ENCODE results near the gene CIBAR2.

Gene CIBAR2

DNA sequence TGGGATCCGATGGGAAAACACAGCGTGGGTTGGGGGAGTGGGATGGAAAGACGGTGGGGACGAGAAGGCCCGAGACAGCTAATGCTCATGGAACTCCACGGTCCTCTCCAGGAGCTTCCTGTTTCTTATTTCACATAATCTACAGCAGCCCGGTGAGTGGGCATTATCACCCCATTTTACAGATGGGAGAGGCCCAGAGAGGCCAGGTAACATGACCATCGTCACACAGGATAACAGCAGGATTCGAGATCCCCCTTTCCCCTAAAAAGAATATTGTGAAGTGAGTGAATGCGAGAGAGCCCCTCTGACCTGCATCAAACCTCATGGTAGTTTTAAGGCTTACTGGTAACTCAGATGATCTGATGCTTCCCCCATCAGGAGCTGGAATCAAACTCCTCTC lies 12.0 kb downstream of the CIBAR2 start:
- TF ChIP-seq, protein P1, sequence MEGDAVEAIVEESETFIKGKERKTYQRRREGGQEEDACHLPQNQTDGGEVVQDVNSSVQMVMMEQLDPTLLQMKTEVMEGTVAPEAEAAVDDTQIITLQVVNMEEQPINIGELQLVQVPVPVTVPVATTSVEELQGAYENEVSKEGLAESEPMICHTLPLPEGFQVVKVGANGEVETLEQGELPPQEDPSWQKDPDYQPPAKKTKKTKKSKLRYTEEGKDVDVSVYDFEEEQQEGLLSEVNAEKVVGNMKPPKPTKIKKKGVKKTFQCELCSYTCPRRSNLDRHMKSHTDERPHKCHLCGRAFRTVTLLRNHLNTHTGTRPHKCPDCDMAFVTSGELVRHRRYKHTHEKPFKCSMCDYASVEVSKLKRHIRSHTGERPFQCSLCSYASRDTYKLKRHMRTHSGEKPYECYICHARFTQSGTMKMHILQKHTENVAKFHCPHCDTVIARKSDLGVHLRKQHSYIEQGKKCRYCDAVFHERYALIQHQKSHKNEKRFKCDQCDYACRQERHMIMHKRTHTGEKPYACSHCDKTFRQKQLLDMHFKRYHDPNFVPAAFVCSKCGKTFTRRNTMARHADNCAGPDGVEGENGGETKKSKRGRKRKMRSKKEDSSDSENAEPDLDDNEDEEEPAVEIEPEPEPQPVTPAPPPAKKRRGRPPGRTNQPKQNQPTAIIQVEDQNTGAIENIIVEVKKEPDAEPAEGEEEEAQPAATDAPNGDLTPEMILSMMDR (IDR thresholded peaks at IDR 0.05; ENCODE audit: low read depth, low read length): no peak
- DNase-seq (ENCODE audit: extremely low read depth, low read depth): no peak

GRCh38 chr16:85098565-85098964 lies 13.7 kb downstream of the CIBAR2 start:
- TF ChIP-seq, protein P1 (IDR thresholded peaks at IDR 0.05; ENCODE audit: low read depth, low read length): no peak
- no peak for DNase-seq (ENCODE audit: extremely low read depth, low read depth)

DNA sequence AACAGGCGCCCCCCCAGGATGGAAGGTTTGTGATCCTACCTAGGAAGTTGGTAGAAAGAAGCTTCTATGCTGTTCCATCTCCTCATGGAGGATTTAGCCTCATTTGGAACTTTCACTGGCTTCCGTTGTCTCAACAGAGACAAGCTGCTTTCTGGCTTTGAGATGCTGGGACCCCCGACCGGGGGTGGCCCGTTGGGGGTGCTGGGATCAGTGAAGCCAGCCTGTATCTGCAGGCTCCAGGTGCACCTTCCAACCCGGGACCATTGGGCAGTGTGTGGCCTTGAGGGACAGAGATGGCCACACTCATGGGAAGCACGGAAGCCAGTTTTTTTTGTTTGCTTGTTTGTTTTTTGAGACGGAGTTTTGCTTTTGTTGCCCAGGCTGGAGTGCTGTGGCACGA lies 15.4 kb downstream of the CIBAR2 start:
- no peak for DNase-seq (ENCODE audit: extremely low read depth, low read depth)
- TF ChIP-seq, protein P1 (IDR thresholded peaks at IDR 0.05; ENCODE audit: low read depth, low read length): no peak

DNA sequence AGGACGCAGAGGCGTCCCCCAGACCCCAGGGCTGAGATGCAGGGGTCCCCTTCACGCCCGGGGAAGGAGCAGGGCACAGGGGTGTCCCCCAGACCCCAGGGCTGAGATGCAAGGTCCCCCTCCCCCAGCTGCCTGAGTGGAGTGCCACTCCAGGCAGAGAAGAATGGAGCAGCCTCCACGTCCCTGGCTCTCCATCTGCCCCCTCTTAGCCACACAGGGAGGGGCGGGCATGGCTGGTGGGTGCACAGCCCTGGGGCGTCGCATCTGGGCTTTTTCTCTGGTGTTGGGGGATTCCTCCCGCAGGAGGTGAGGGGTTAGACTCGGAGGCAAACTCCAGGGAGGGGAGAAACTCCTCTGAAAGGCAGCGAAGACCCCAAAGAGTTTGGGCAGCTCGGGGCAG lies 17.5 kb downstream of the CIBAR2 start:
- TF ChIP-seq, protein P1 (IDR thresholded peaks at IDR 0.05; ENCODE audit: low read depth, low read length): no peak
- DNase-seq (ENCODE audit: extremely low read depth, low read depth): no peak

GRCh38 chr16:85094176-85094805 lies 18.0 kb downstream of the CIBAR2 start:
- DNase-seq (ENCODE audit: extremely low read depth, low read depth): no peak
- TF ChIP-seq, protein P1 (IDR thresholded peaks at IDR 0.05; ENCODE audit: low read depth, low read length): no peak

- DNase-seq (ENCODE audit: extremely low read depth, low read depth): no peak
- TF ChIP-seq, protein P1 (IDR thresholded peaks at IDR 0.05; ENCODE audit: low read depth, low read length): no peak
Observed at GRCh38 chr16:85093705-85094104, 18.6 kb downstream of the CIBAR2 start.

- TF ChIP-seq, protein P1 (IDR thresholded peaks at IDR 0.05; ENCODE audit: low read depth, low read length): no peak
- no peak for DNase-seq (ENCODE audit: extremely low read depth, low read depth)
Observed at GRCh38 chr16:85092851-85093250, 19.4 kb downstream of the CIBAR2 start.

Measured in AG09319 (cell line).